Right lobe of liver (tissue), 6 donors: ENCODE data around the gene LMTK3. TPM values are rescaled to one million over a fixed set of nuclear protein-coding genes. Genes with fewer than 3 reads are reported as not detected.

Experiments used
- ATAC-seq, 4 donors: fragments of 200-7000 bp; cut with Tn5 transposase; one replicate each; pipeline ENCODE4 v1.9.1; 2020; ENCODE audit warnings: mild to moderate bottlenecking in 4 of 4, moderate library complexity in 4 of 4
- DNase-seq, 3 donors: peaks; one replicate each; pipeline ENCODE4 v3.0.0-alpha.2; 2020
- H3K27ac ChIP-seq, 3 donors: fragments of 200-600 bp; one replicate each; pipeline ENCODE4 v1.8.0; 2022
- H3K27me3 ChIP-seq, 2 donors: fragments of 200-600 bp; one replicate each; pipeline ENCODE4 v1.8.0; 2022
- H3K36me3 ChIP-seq, 4 donors: fragments of 200-600 bp; sonication (generic) in 1 of 4; one replicate each; pipeline versions ENCODE4 v1.5.1 to v1.8.0; 2017 to 2022; ENCODE audit warnings: control low read depth in 1 of 4
- H3K4me1 ChIP-seq, 4 donors: fragments of 200-600 bp; sonication (generic) in 1 of 4; one replicate each; pipeline versions ENCODE4 v1.5.1 to v1.8.0; 2017 to 2022; ENCODE audit warnings: control low read depth in 1 of 4
- H3K4me3 ChIP-seq, 3 donors: fragments of 200-600 bp; one replicate each; pipeline ENCODE4 v1.8.0; 2022
- H3K9me3 ChIP-seq, 4 donors: fragments of 200-600 bp; sonication (generic) in 1 of 4; one replicate each; pipeline versions ENCODE4 v1.5.1 to v1.8.0; 2017 to 2022; ENCODE audit warnings: control low read depth in 1 of 4
- POLR2A ChIP-seq: fragments of 450-650 bp; IDR thresholded peaks from one replicate; pipeline ENCODE4 v1.6.1; 2017; ENCODE audit warnings: antibody characterized with exemption, mild to moderate bottlenecking
- WGBS: methylation state at CpG from one replicate; pipeline ENCODE4 v1.1.6; 2018; ENCODE audit warnings: low coverage, low lambda C conversion rate; ENCODE audit not compliant: insufficient coverage; ENCODE audit errors: missing lambda C conversion rate; 5-methylcytosine and 5-hydroxymethylcytosine counted together
- intact Hi-C, 2 donors: fragments of 100-400 bp; cut with DNase I; formaldehyde crosslinking; loops; one replicate each; pipeline versions ENCODE4 v1.11.2 to v1.14.1; 2022
- total RNA-seq, 6 experiments: library from RNA; depleted of rRNA in 2 of 6; stranded (reverse); fragments of >200 nt in 2 of 6; fragmentation: NEBNext Ultra II Directional in 3 of 6; extraction: Animal tissue kit (Norgen Biotek cat#: 25700) in 3 of 6; gene quantifications; one replicate each; pipeline versions ENCODE4 v1.1.0 to v1.2.4, GENCODE V29; 2016 to 2023
- TF ChIP-seq, protein P1 (sequence below), 4 donors: fragments of 200-600 bp in 3 of 4; fragments of 450-650 bp in 1 of 4; IDR thresholded peaks; one replicate each; pipeline versions ENCODE4 v1.5.1 to v1.8.0; 2016 to 2022; ENCODE audit warnings: antibody characterized with exemption in 4 of 4, mild to moderate bottlenecking in 2 of 4
- donor health status: DM: no; HTN: yes; CAD: no.
- donor health status: DM: no; HTN: no; CAD: no.
- donor health status: DM: no; HTN: no; CAD: no.
- donor health status: DM: no; HTN: yes; CAD: no.
- donor health status: DM: no; HTN: yes; CAD: no.

The LMTK3 gene
- total RNA-seq, 6 experiments from 2014 or later: 0.09 to 0.31 (median 0.12) TPM; not detected in 1

- intact Hi-C loops: no loop called here
- TF ChIP-seq, protein P1, sequence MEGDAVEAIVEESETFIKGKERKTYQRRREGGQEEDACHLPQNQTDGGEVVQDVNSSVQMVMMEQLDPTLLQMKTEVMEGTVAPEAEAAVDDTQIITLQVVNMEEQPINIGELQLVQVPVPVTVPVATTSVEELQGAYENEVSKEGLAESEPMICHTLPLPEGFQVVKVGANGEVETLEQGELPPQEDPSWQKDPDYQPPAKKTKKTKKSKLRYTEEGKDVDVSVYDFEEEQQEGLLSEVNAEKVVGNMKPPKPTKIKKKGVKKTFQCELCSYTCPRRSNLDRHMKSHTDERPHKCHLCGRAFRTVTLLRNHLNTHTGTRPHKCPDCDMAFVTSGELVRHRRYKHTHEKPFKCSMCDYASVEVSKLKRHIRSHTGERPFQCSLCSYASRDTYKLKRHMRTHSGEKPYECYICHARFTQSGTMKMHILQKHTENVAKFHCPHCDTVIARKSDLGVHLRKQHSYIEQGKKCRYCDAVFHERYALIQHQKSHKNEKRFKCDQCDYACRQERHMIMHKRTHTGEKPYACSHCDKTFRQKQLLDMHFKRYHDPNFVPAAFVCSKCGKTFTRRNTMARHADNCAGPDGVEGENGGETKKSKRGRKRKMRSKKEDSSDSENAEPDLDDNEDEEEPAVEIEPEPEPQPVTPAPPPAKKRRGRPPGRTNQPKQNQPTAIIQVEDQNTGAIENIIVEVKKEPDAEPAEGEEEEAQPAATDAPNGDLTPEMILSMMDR (IDR thresholded peaks at IDR 0.05): no peak
- TF ChIP-seq POLR2A: no peak
- H3K36me3 ChIP-seq: peaks cover 0 to 44% (median 21%) of the 10 kb centered on the region in 4 donors
- DNase-seq: no peak
- 77% methylated on average over 2 of the region's 16 CpGs for WGBS
- peaks cover 0 to 8% (median 4%) of the 10 kb centered on the region in 4 donors for H3K4me1 ChIP-seq
- no peak for ATAC-seq
- H3K4me3 ChIP-seq: no peak overlapping the region
- H3K9me3 ChIP-seq: no peaks in the 10 kb centered on the region
- no peak overlapping the region for H3K27ac ChIP-seq
- no peaks in the 10 kb centered on the region for H3K27me3 ChIP-seq
These were observed 37.5 kb downstream of the LMTK3 start for GRCh38 chr19:48474084-48474592.

GRCh38 chr19:48473161-48473966 is 38.3 kb downstream of the LMTK3 start:
- DNase-seq: no peak
- Histone ChIP-seq H3K9me3 (no peaks in the 10 kb centered on the region), H3K36me3 (peaks cover 0 to 44% (median 21%) of the 10 kb centered on the region in 4 donors), H3K27me3 (no peaks in the 10 kb centered on the region), H3K4me3 (no peak overlapping the region), H3K27ac (no peak overlapping the region), H3K4me1 (peaks cover 0 to 8% (median 4%) of the 10 kb centered on the region in 4 donors)
- TF ChIP-seq, protein P1 (IDR thresholded peaks at IDR 0.05): no peak
- TF ChIP-seq POLR2A: no peak
- intact Hi-C loops: no loop called here
- 60% methylated on average over 6 of the region's 14 CpGs for WGBS
- no peak for ATAC-seq

DNA sequence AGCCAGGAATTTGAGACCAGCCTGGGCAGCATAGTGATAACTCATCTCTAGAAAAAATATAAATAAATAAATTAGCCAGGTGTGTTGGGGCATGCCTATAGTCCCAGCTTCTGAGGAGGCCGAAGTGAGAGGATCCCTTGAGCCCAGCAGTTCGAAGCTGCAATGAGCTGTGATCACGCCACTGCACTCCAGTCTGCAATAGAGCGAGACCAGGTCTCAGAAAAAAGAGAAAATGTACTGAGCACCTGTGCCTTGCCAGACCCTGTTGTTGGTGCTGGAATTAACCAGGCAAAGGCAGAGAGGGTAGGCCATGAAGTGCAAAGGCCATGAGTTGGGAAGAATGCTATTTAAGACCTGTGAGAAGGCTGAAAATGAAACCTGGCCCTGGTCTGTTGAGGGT is 39.8 kb downstream of the LMTK3 start:
- Histone ChIP-seq H3K4me3 (no peak overlapping the region), H3K27ac (no peak overlapping the region), H3K9me3 (no peaks in the 10 kb centered on the region), H3K27me3 (no peaks in the 10 kb centered on the region), H3K4me1 (peaks cover 0 to 8% (median 4%) of the 10 kb centered on the region in 4 donors), H3K36me3 (peaks cover 0 to 44% (median 21%) of the 10 kb centered on the region in 4 donors)
- TF ChIP-seq POLR2A: no peak
- TF ChIP-seq, protein P1 (IDR thresholded peaks at IDR 0.05): no peak
- ATAC-seq: no peak
- no peak for DNase-seq
- intact Hi-C loops: no loop called here
- WGBS: 94% methylated on average over 3 of the region's 4 CpGs

- Histone ChIP-seq H3K9me3 (no peaks in the 10 kb centered on the region), H3K27me3 (no peaks in the 10 kb centered on the region), H3K4me1 (peaks cover 0 to 8% (median 4%) of the 10 kb centered on the region in 4 donors), H3K4me3 (no peak overlapping the region), H3K27ac (no peak overlapping the region), H3K36me3 (peaks cover 0 to 41% (median 20%) of the 10 kb centered on the region in 4 donors)
- DNase-seq (no peak), ATAC-seq (no peak)
- 93% methylated on average over 8 of the region's 10 CpGs for WGBS
- intact Hi-C loops: no loop called here
- TF ChIP-seq POLR2A: no peak
- TF ChIP-seq, protein P1 (IDR thresholded peaks at IDR 0.05): no peak
These were observed 40.8 kb downstream of the LMTK3 start for GRCh38 chr19:48470856-48471255.
